Stimulated activated CD8-positive, alpha-beta memory T cell treated with anti-CD3 and anti-CD28 coated beads, Interleukin-15, amount 100 ng/mL, for 1 hour (primary cell): ENCODE data around the gene HBG2.
"Not testable (repeated sequence)": the region's sequence is repeated elsewhere in the genome, so short reads cannot be mapped to it uniquely, and the experiment has no call there.

Experiments used
- DNase-seq: peaks from one replicate; pipeline ENCODE4 v3.0.0-alpha.2; 2020; ENCODE audit warnings: low read depth

The HBG2 gene

DNA sequence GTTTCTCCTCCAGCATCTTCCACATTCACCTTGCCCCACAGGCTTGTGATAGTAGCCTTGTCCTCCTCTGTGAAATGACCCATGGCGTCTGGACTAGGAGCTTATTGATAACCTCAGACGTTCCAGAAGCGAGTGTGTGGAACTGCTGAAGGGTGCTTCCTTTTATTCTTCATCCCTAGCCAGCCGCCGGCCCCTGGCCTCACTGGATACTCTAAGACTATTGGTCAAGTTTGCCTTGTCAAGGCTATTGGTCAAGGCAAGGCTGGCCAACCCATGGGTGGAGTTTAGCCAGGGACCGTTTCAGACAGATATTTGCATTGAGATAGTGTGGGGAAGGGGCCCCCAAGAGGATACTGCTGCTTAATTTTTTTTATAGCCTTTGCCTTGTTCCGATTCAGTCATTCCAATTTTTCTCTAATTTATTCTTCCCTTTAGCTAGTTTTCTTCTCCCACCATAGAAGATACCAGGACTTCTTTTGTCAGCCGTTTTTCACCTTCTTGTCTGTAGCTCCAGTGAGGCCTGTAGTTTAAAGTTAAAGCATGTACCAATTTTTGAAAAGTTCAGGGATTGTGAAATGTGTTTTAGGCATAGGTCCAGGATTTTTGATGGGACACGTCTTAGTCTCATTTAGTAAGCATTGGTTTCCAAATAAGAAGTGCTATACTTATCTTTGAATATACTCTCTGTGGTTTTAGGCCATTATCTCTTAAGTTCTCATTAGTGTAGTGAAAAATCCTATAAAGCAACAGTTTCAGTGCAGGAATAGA lies at the start of gene HBG2:
TSS of gene HBG2 (minus strand) at position 136 of the 768 bp plus-strand sequence. CDS start at position 83, 53 bp downstream.
- not testable (repeated sequence) for DNase-seq

DNA sequence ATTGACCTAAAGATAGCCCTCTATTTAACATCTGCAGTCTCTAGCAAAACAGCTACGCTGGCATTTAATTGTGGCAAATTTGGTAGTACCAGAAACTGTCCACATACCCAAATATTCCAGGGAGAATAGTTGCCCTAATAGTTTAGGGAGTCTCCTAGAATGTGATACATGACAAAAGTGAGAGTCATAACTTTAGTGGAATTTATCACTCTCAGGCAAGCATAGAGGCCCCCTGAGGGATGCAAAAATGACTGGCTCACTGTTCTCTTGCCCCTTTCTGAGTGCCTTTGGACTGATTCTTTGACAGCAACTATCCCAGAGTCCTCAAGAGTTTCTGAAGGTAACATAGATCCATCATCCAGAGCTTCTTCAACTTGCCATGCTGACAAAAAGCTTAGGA lies 49.5 kb upstream of the HBG2 start:
- DNase-seq = no peak

DNA sequence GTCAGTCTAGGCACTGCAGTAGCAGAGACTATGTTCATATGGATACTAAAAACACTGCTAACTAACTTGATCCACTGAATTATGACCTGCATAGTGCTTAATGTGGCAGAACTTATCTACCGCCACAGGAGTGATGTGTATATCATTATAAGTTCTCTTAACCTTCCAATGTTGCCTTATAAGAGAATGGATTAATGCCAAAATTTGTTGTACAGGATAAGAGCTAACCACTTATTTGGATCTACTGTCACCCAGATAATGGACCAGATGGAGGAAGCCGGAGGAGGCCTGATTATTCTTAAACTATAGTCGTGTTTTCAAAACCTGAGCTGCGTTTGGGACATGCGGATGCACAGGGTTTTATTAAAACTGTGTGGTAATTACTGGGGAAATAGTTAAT lies 49.0 kb upstream of the HBG2 start:
- DNase-seq = no peak

DNA sequence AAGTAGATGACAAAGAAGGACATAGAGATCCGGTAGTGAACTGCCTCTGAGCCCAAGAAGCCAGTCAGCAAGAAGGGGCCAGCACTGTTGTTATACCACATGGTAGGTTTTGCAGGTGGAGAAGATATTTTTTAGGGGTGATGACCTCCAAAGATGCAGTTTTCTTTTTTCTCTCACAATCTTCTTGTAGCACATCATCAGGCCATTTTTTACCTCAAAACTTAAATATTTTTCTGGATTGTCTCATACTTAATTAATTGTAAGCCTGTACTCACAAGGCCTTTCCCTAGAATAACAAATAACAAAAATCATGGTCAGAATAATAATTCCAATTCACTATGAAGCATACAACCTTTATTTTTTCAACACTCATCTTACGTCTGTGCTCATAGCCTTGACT lies 47.3 kb upstream of the HBG2 start, which contains the start of gene OR51B4:
TSS of gene OR51B4 (minus strand) at position 101 of the 400 bp plus-strand sequence. CDS start at position 101, 0 bp downstream.
- no peak for DNase-seq

DNA sequence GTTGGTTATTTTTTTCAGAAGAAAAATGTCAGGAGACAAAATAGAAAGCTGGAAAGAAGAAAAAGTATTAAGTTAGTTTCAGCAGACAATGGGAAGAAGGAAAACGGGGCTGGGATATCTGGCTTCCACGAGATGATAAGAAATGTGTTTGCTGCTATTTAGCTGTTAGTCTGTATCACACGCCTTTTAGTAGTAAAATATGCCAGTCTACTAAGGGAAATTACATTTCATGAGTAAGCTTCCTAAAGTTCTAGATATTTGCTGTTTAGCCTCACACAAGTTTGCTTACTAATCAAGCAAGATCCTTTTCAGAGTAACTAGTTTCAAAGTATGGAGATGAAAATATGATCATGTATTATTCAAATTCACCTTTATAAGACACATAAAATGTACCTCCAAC lies 45.7 kb upstream of the HBG2 start:
- no peak for DNase-seq

DNA sequence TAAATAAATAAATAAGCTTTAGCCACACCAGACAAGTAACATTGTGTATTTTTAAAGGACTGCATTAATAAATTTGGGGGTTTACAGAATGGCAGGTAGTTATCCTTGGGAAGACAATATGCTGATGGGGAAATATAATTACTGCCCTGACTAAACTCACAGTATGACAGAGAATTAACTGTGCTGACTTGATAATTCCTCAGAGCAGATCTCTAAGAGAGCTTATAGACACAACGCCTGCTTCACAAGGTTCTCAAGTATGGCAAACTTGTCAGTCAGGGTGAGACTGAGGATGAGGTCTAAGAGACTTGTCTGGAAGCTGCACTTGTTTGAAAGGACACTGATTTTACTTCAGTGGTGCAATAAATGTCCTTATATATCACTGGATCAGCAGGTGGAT lies 43.9 kb upstream of the HBG2 start:
- DNase-seq = no peak

DNA sequence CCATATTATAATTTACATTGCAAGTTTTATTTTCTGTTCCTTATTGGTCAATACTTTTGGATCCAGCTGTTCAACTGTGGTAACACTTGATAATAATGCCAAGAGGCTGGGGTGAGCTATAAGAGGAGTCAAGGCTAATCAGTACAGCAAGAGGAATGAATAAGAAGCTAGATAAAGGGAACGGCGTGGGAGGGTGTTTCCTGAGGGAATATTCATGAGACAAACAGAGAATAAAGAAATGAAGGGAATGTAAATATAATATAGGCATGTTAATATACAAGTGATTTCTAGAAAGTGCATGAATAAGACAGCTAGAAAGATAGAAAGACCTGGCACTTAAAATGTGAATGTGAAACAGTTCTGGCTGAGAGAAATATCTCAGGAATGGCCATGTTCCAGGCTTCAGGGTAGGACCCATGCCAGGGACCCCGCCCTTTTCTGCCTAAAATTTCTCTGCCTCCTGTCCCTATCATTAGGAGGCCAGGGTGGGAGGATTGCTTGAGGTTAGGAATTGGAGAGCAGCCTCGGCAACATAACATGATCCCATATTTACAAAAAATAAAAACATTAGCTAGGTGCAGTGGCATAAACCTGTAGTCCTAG lies 43.2 kb upstream of the HBG2 start:
- no peak for DNase-seq

DNA sequence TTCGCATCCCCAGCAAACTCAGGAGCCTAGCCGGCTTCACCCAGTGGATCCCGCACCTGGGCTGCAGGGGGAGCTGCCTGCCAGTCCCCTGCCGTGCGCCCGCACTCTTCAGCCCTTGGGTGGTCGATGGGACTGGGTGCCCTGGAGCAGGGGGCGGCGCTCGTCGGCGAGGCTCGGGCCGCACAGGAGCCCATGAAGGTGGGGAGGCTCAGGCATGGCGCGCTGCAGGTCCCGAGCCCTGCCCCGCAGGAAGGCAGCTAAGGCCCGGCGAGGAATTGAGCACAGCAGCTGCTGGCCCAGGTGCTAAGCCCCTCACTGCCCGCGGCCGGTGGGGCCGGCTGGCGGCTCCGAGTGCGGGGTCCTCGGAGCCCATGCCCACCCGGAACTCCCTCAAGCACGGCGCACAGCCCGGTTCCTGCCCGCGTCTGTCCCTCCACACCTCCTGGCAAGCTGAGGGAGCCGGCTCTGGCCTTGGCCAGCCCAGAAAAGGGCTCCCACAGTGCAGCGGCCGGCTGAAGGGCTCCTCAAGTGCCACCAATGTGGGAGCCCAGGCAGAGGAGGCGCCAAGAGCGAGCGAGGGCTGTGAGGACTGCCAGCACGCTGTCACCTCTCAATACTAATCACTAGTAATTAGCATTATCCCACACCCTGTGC lies 39.9 kb upstream of the HBG2 start:
- DNase-seq = not testable (repeated sequence)

DNA sequence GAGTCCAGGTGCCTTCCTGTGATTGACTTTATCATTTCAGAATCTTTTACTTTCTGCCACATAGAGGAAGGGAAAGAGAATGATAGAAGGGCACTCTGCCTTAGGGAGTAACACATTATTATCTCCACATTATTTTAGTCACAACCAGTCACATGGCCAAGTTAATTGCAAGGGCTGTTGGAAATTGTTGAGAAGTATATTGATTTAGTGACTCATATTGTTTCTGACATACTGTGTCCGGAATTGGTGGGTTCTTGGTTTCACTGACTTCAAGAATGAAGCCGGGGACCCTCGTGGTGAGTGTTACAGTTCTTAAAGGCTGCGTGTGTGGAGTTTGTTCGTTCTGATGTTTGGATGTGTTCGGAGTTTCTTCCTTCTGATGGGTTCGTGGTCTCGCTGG lies 38.4 kb upstream of the HBG2 start:
- no peak for DNase-seq

DNA sequence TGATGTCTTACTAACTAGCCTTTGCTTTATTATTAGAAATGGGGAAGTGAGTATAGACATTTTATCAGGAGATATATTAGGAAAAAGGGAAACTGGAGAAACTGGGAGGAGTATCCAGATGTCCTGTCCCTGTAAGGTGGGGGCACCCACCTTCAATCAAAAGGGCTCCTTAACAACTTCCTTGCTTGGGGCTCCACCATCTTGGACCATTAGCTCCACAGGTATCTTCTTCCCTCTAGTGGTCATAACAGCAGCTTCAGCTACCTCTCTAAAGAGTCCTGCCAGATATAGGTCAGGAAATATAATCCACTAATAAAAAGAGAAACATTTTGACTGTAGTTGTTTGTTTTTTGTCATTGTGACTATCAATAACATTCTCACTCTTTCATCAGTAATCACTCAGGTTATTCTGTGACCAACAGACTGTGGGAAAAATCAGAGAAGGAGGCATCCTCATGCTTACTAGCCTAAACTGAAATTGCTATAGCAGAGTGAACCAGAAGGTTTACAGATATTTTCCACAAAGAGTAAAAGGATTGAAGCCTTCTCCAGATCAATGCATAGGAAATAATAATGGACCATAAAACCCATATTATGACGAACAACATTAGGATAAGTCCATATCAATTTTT lies 36.7 kb upstream of the HBG2 start:
- DNase-seq = no peak

DNA sequence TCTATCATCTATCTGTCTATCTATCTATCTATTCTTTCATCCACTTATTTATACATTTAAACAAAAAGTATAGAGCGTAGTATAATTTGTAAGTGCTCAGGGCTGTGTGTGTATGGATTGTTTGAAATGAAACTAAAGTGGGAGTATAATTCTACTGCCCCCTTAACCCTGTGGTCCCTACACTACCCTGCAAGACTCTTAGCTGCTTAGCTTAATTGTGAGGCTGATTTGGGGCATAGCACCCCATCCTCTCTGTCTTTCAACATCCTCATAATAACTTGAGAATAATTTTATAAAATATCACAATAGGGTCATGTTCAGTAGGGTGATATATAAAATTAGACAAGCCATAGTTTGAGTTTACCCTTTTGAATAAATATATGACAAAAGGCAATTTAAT lies 35.5 kb upstream of the HBG2 start:
- no peak for DNase-seq

DNA sequence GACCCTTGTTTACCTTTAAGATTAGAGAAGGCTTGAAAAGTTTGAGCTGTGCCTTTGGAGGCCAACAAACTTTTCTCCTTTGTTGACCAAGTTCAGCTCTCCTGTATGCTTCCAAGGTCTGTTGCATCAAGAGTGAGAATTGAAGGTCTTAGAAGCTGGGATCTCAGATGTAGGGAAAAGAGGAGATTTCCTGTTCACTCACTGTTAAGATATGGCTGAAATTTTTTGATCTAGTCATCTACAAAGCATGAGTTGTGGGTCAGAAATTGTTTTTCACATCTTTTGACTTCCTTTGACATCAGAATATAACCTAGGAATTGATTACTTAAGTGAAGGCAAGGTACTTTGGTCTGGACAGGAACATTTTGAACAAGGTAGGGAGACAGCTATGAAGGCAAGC lies 35.1 kb upstream of the HBG2 start:
- no peak for DNase-seq

DNA sequence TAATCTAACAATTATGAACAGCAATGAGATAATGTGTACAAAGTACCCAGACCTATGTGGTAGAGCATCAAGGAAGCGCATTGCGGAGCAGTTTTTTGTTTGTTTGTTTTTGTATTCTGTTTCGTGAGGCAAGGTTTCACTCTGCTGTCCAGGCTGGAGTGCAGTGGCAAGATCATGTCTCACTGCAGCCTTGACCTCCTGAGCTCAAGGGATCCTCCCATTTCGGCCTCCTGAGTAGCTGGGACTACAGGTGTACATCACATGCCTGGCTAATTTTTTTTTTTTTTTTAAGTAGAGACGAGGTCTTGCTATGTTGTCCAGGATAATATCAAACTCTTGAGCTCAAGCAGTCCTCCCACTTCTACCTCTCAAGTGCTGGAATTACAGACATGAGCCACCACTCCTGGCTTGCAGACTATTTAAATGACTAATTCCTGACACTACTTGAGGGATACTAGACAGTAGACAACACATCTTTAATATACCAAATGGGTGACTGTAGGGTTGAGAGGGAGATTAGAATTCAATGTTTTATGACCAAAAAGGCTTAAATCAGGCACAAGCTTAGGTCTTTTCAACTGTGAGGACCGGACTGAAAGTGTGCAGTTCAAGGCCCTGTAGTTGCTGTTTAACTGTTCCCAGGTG lies 34.4 kb upstream of the HBG2 start:
- DNase-seq = no peak

DNA sequence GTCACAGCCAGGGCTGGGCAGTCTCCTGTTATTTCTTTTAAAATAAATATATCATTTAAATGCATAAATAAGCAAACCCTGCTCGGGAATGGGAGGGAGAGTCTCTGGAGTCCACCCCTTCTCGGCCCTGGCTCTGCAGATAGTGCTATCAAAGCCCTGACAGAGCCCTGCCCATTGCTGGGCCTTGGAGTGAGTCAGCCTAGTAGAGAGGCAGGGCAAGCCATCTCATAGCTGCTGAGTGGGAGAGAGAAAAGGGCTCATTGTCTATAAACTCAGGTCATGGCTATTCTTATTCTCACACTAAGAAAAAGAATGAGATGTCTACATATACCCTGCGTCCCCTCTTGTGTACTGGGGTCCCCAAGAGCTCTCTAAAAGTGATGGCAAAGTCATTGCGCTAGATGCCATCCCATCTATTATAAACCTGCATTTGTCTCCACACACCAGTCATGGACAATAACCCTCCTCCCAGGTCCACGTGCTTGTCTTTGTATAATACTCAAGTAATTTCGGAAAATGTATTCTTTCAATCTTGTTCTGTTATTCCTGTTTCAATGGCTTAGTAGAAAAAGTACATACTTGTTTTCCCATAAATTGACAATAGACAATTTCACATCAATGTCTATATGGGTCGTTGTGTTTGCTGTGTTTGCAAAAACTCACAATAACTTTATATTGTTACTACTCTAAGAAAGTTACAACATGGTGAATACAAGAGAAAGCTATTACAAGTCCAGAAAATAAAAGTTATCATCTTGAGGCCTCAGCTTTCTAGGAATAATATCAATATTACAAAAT lies 33.7 kb upstream of the HBG2 start:
- DNase-seq = no peak

DNA sequence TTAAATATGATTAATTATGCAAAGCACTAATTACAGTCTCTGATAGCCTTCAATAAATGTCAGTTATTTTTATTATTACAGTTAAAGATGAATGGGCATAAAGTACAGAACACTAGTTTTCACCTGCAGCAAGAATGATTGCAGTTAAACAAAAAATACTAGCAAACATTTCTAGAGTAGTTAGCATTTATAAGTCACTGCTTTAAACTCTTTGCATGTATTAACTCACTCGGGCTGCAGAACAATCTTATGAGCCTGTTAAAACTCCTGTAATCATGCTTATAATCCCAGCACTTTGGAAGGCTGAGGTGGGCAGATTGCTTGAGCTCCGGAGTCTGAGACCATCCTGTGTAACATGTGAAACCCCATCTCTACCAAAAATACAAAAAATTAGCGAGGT lies 32.3 kb upstream of the HBG2 start:
- DNase-seq = no peak

DNA sequence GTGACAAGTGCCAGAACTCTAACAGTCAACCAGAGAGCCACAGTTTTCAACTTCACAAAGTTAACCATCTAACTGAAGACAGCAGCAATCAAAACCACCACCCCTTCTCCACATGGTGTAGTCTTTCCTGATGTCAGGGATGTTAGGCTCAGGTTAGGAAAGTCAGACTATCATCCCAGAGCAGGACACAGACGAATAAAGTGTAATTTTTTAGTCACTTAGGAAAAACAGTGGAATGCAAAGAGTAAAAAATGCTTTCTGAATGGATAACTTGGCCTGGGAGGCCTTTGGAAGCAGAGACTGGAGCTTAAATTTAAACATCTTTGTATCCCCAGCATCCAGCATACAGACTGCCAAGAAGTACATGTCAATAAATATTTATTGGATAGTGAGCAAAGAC lies 31.8 kb upstream of the HBG2 start:
- DNase-seq = no peak

DNA sequence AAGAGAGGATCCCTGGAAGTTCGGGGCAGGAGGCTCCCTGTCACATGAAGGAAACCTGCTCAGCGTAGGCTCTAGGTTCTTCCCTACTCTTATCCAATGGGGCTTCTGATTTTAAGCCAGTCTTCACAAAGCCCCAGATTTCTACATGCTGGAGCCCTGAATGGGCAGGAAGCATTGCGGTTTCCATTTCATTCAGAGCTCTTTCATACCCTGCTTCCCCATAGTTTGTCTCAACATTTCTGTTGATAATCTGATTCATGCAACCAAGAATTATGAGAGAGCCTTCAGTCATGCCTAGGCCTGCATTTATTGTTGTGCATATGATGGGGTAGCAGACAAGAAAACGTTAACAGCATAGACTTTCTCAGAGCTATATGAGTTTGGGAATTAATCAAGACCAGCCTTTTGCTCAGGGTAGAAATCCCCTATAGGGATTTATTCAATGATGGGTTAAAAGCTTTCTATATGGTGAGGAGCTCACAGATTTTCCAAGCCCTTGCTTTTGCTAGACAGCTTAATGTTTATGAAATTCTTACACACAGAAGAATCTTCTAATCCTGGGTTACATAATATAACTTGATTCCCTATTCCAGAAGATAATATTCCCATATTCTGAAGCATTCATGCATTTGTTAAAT lies 31.2 kb upstream of the HBG2 start:
- DNase-seq = no peak

DNA sequence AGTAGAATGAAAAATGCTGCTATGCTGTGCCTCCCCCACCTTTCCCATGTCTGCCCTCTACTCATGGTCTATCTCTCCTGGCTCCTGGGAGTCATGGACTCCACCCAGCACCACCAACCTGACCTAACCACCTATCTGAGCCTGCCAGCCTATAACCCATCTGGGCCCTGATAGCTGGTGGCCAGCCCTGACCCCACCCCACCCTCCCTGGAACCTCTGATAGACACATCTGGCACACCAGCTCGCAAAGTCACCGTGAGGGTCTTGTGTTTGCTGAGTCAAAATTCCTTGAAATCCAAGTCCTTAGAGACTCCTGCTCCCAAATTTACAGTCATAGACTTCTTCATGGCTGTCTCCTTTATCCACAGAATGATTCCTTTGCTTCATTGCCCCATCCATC lies 30.1 kb upstream of the HBG2 start:
- DNase-seq = no peak

DNA sequence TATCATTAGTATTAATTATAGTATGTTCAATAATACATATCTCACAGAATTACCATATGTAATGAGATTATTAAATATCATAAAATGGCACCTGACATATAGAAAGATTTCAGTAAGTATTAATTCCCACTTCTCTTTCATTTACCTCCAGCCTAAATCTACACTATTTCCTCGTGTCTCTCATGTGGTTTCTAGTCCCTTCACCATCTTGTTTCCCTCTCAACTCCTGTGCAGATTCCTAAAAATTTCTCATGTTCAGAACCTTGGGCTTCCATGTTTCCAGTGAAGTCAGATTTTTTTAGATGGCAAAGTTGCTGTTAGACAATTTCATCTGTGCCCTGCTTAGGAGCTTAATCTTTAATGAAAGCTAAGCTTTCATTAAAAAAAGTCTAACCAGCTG lies 29.3 kb upstream of the HBG2 start:
- DNase-seq = no peak

DNA sequence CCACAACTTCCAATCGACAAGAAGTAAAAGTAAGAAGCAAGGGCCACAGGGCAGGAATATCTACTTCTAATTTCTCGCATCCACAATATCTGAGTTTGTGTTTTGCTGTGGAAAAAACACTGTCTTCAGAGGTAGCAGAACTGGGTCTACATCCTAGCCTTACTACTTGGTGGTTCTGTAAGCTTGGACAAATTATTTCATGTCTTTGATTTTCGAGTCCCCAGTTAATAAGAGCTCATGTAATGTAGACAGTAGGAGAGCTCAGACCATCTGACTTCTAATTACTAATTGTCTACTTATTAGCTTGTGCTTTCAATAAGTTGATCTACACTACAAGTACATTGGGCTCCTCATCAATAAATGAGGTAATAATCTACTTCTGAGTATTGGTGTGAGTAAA lies 28.5 kb upstream of the HBG2 start:
- DNase-seq = no peak

DNA sequence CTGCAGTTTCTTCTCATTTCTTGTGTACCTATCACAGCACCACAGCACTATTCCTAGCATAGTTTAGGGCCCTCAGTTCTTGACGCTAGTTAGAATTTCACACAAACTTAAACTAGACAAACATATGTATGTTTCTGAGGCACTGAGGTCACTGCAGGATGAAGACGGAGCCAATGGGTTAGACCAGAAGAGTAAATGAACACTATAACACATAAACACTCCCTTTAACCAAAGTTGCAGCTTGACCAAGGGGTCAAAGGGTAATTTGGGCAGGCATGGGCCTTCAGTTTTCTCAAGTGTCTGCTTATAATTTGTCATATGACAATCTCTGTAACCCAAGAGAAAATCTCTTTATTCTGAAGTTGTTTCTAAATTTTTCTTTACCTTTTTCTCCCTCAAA lies 28.0 kb upstream of the HBG2 start:
- no peak for DNase-seq
